Smooth muscle cell (in vitro differentiated cells): ENCODE measurements around the gene ARID5A. TPM values are rescaled to one million over a fixed set of nuclear protein-coding genes. Genes with fewer than 3 reads are reported as not detected.

Experiments
- DNase-seq: peaks from one replicate; lab custom pipeline; 2025; ENCODE audit not compliant: unreplicated experiment; lab: John Stamatoyannopoulos, UW
- H2AFZ ChIP-seq: fragments of 200-600 bp; sonication (generic); 2 replicates; pipeline ENCODE4 v1.6.0; 2016; ENCODE audit warnings: antibody characterized with exemption, low read depth, mild to moderate bottlenecking
- H3F3A ChIP-seq: fragments of 200-600 bp; sonication (generic); 2 replicates; pipeline ENCODE4 v1.6.0; 2017; ENCODE audit warnings: antibody characterized with exemption, low read depth
- H3K27ac ChIP-seq: fragments of 200-600 bp; sonication (generic); 2 replicates; pipeline ENCODE4 v1.5.1; 2016; ENCODE audit warnings: low read depth, mild to moderate bottlenecking
- H3K27me3 ChIP-seq: fragments of 200-600 bp; sonication (generic); 2 replicates; pipeline ENCODE4 v1.6.1; 2016; ENCODE audit warnings: low read depth, mild to moderate bottlenecking
- H3K36me3 ChIP-seq: fragments of 200-600 bp; sonication (generic); 2 replicates; pipeline ENCODE4 v1.5.1; 2016; ENCODE audit warnings: low read depth
- H3K4me1 ChIP-seq: fragments of 200-600 bp; sonication (generic); 2 replicates; pipeline ENCODE4 v1.5.1; 2016; ENCODE audit warnings: low read depth
- H3K4me2 ChIP-seq: fragments of 200-600 bp; sonication (generic); 2 replicates; pipeline ENCODE4 v1.6.0; 2016; ENCODE audit warnings: mild to moderate bottlenecking
- H3K4me3 ChIP-seq: fragments of 200-600 bp; sonication (generic); 2 replicates; pipeline ENCODE4 v1.5.1; 2016; ENCODE audit warnings: mild to moderate bottlenecking
- H3K79me2 ChIP-seq: fragments of 200-600 bp; sonication (generic); 2 replicates; pipeline ENCODE4 v1.6.0; 2016; ENCODE audit warnings: low read depth, mild to moderate bottlenecking
- H3K9ac ChIP-seq: fragments of 200-600 bp; sonication (generic); 2 replicates; pipeline ENCODE4 v1.6.0; 2016; ENCODE audit warnings: low read depth
- H3K9me3 ChIP-seq: fragments of 200-600 bp; sonication (generic); replicated peaks from 2 replicates; pipeline ENCODE4 v1.5.1; 2016; ENCODE audit warnings: low read depth
- H4K20me1 ChIP-seq: fragments of 200-600 bp; sonication (generic); 2 replicates; pipeline ENCODE4 v1.6.0; 2016; ENCODE audit warnings: low read depth
- WGBS: methylation state at CpG from one replicate; pipeline ENCODE4 v1.1.7; 2016; ENCODE audit warnings: low lambda C conversion rate; 5-methylcytosine and 5-hydroxymethylcytosine counted together
- polyA plus RNA-seq: library from polyadenylated mRNA; unstranded; fragments of >200 nt; fragmentation: Nextera tagmentation; extraction: Ambion mirVana; gene quantifications from 2 replicates; pipeline ENCODE4 v1.2.1, GENCODE V29; 2016
- total RNA-seq: library from RNA; depleted of rRNA; stranded (reverse); fragments of >200 nt; gene quantifications from 2 replicates; pipeline ENCODE4 v1.2.3, GENCODE V29; 2014
- TF ChIP-seq, protein P1 (sequence below): fragments of 200-600 bp; sonication (generic); IDR thresholded peaks from 2 replicates; pipeline ENCODE4 v1.5.1; 2017; ENCODE audit warnings: borderline replicate concordance, mild to moderate bottlenecking, antibody characterized with exemption; ENCODE audit not compliant: insufficient read depth, poor library complexity, severe bottlenecking

The ARID5A gene
- total and polyA plus RNA-seq, 2 experiments from 2014 or later: 12.1 to 25.6 TPM

- Histone ChIP-seq H3K9me3 (no peaks in the 10 kb centered on the region), H3K79me2 (no peaks in the 10 kb centered on the region), H3K4me3 (no peak overlapping the region), H2AFZ (no peak overlapping the region), H3K4me1 (no peaks in the 10 kb centered on the region), H3F3A (no peaks in the 10 kb centered on the region), H3K4me2 (no peak overlapping the region), H4K20me1 (no peaks in the 10 kb centered on the region), H3K36me3 (no peaks in the 10 kb centered on the region), H3K9ac (no peak overlapping the region), H3K27me3 (no peaks in the 10 kb centered on the region), H3K27ac (no peak overlapping the region)
- TF ChIP-seq, protein P1, sequence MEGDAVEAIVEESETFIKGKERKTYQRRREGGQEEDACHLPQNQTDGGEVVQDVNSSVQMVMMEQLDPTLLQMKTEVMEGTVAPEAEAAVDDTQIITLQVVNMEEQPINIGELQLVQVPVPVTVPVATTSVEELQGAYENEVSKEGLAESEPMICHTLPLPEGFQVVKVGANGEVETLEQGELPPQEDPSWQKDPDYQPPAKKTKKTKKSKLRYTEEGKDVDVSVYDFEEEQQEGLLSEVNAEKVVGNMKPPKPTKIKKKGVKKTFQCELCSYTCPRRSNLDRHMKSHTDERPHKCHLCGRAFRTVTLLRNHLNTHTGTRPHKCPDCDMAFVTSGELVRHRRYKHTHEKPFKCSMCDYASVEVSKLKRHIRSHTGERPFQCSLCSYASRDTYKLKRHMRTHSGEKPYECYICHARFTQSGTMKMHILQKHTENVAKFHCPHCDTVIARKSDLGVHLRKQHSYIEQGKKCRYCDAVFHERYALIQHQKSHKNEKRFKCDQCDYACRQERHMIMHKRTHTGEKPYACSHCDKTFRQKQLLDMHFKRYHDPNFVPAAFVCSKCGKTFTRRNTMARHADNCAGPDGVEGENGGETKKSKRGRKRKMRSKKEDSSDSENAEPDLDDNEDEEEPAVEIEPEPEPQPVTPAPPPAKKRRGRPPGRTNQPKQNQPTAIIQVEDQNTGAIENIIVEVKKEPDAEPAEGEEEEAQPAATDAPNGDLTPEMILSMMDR: no peak
- 82% methylated on average over 3 of the region's 3 CpGs for WGBS
- DNase-seq: no peak
These were observed 42.2 kb downstream of the ARID5A start for GRCh38 chr2:96578731-96579130.

DNA sequence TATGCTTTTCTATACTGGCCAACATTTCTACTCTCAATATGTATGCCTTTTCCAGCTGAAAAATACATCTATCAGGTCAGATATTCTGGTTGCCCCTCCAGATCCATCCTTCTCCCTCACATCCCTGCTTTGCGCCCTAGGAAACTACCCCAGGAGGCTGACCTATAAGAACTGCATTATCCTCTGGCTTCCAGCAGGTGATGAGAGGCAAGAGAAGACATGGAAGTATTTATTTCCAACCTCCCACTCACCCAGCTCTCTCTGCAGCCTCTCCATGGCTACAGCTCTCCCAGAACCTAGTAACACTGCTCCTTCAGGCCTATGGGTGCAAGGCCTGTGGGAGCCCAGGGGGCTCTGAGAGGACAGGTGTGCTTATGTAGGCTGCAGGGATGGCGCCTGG lies 42.9 kb downstream of the ARID5A start:
- no peak overlapping the region for H3K4me2 ChIP-seq
- H4K20me1 ChIP-seq: no peaks in the 10 kb centered on the region
- no peak overlapping the region for H3K9ac ChIP-seq
- H3K27ac ChIP-seq: no peak overlapping the region
- H3K27me3 ChIP-seq: no peaks in the 10 kb centered on the region
- TF ChIP-seq, protein P1: no peak
- 85% methylated on average over 2 of the region's 2 CpGs for WGBS
- H3K4me1 ChIP-seq: no peaks in the 10 kb centered on the region
- no peaks in the 10 kb centered on the region for H3K9me3 ChIP-seq
- H3K4me3 ChIP-seq: no peak overlapping the region
- H3F3A ChIP-seq: no peaks in the 10 kb centered on the region
- DNase-seq: no peak
- H2AFZ ChIP-seq: no peak overlapping the region
- no peaks in the 10 kb centered on the region for H3K79me2 ChIP-seq
- H3K36me3 ChIP-seq: no peaks in the 10 kb centered on the region

- H3K79me2 ChIP-seq: no peaks in the 10 kb centered on the region
- no peak for DNase-seq
- no peaks in the 10 kb centered on the region for H3K27me3 ChIP-seq
- H3K9me3 ChIP-seq: no peaks in the 10 kb centered on the region
- H3K27ac ChIP-seq: no peak overlapping the region
- H2AFZ ChIP-seq: no peak overlapping the region
- no peak overlapping the region for H3K4me3 ChIP-seq
- H3K4me2 ChIP-seq: no peak overlapping the region
- H3K36me3 ChIP-seq: no peaks in the 10 kb centered on the region
- no peaks in the 10 kb centered on the region for H3F3A ChIP-seq
- TF ChIP-seq, protein P1: peak; percentile 28
- H4K20me1 ChIP-seq: no peaks in the 10 kb centered on the region
- 61% methylated on average over 4 of the region's 4 CpGs for WGBS
- H3K9ac ChIP-seq: no peak overlapping the region
- no peaks in the 10 kb centered on the region for H3K4me1 ChIP-seq
These were observed 44.2 kb downstream of the ARID5A start for GRCh38 chr2:96580771-96581170.

DNA sequence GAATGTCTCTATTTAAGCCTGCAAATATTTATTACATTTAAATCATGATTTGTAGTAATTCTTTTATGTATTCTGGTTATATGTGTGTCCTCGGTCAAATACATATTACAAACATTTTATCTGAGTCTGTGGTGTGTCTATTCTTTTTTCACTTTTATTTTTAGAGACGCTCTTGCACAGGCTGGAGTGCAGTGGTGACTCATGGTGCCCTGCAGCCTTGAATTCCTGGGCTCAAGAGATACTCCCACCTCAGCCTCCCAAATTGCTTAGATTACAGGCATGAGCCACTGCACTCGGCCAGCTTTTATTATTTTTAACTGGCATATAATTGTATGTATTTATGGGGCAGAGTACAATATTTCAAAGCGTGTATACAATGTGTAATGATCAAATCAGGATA lies 47.5 kb downstream of the ARID5A start:
- TF ChIP-seq, protein P1: no peak
- Histone ChIP-seq H3K4me2 (no peak overlapping the region), H3K36me3 (no peaks in the 10 kb centered on the region), H3K27me3 (no peaks in the 10 kb centered on the region), H4K20me1 (no peaks in the 10 kb centered on the region), H3K9me3 (no peaks in the 10 kb centered on the region), H3K79me2 (no peaks in the 10 kb centered on the region), H3K4me3 (no peak overlapping the region), H3F3A (no peaks in the 10 kb centered on the region), H2AFZ (no peak overlapping the region), H3K9ac (no peak overlapping the region), H3K4me1 (no peaks in the 10 kb centered on the region), H3K27ac (no peak overlapping the region)
- DNase-seq: no peak
- 45% methylated on average over 4 of the region's 4 CpGs for WGBS
